Aorta (tissue), 5 donors: ENCODE results near the gene NLRX1. TPM values are rescaled to one million over a fixed set of nuclear protein-coding genes. Genes with fewer than 3 reads are reported as not detected.
A peak's percentile ranks its signal among the peaks of the same experiment; 100 is the strongest.
"Not testable (repeated sequence)": the region's sequence is repeated elsewhere in the genome, so short reads cannot be mapped to it uniquely, and the experiment has no call there.

Source experiments
- ATAC-seq: fragments of 200-7000 bp; cut with Tn5 transposase; one replicate; pipeline ENCODE4 v1.9.1; 2022; ENCODE audit warnings: moderate library complexity; ENCODE audit not compliant: low FRiP score
- DNase-seq, 2 donors: peaks; one replicate each; pipeline ENCODE4 v3.0.0-alpha.2; 2020
- H3K27ac ChIP-seq, 2 donors: one replicate each; pipeline ENCODE4 v1.5.1; 2013; ENCODE audit warnings: low read length in 2 of 2, mild to moderate bottlenecking in 2 of 2, moderate library complexity in 2 of 2, control low read depth in 1 of 2, inconsistent platforms in 1 of 2, low read depth in 1 of 2
- H3K27me3 ChIP-seq, 2 donors: one replicate each; pipeline ENCODE4 v1.6.1; 2013; ENCODE audit warnings: control low read depth in 1 of 2, low read length in 1 of 2, mild to moderate bottlenecking in 1 of 2, moderate library complexity in 1 of 2; ENCODE audit not compliant: insufficient read depth in 2 of 2, control insufficient read depth in 1 of 2
- H3K36me3 ChIP-seq, 2 donors: one replicate each; pipeline ENCODE4 v1.6.1; 2013; ENCODE audit warnings: control low read depth in 1 of 2, low read length in 1 of 2, mild to moderate bottlenecking in 1 of 2; ENCODE audit not compliant: insufficient read depth in 2 of 2, control insufficient read depth in 1 of 2
- H3K4me1 ChIP-seq, 2 donors: one replicate each; pipeline ENCODE4 v1.6.1; 2013; ENCODE audit warnings: low read length in 2 of 2, control low read depth in 1 of 2, mild to moderate bottlenecking in 1 of 2, moderate library complexity in 1 of 2; ENCODE audit not compliant: insufficient read depth in 2 of 2, control insufficient read depth in 1 of 2
- H3K4me3 ChIP-seq, 2 donors: one replicate each; pipeline ENCODE4 v1.5.1; 2013; ENCODE audit warnings: low read length in 2 of 2, control low read depth in 1 of 2, mild to moderate bottlenecking in 1 of 2
- H3K9me3 ChIP-seq: one replicate; pipeline ENCODE4 v1.6.1; 2013; ENCODE audit warnings: mild to moderate bottlenecking, low read length; ENCODE audit not compliant: control insufficient read depth
- WGBS, 2 donors: extraction: QIAGEN DNeasy Blood & Tissue Kit; methylation state at CpG; one replicate each; pipeline ENCODE4 v1.1.7; 2013; 5-methylcytosine and 5-hydroxymethylcytosine counted together
- intact Hi-C, 2 donors: fragments of 100-400 bp; cut with DNase I; formaldehyde crosslinking; loops; one replicate each; pipeline versions ENCODE4 v1.14.2 to v1.15.0; 2022
- polyA plus RNA-seq, 2 donors: library from polyadenylated mRNA; stranded (reverse); fragments of 200-250 nt; gene quantifications; one replicate each; pipeline ENCODE4 v1.2.3, GENCODE V29; 2013
- total RNA-seq, 2 donors: library from RNA; stranded (reverse); fragmentation: NEBNext Ultra II Directional; extraction: Animal tissue kit (Norgen Biotek cat#: 25700); gene quantifications; one replicate each; pipeline ENCODE4 v1.2.1, GENCODE V29; 2021
- donor health status: healthy with polysubstance abuse.
- donor health status: Bipolar disorder and iron deficiency.
- donor health status: DM: no; HTN: no; CAD: no.
- donor health status: DM: no; HTN: no; CAD: no.
- donor health status: DM: yes; HTN: yes; CAD: no.

The NLRX1 gene
- total and polyA plus RNA-seq, 4 donors: 5.9 to 17.3 (median 10.9) TPM

DNA sequence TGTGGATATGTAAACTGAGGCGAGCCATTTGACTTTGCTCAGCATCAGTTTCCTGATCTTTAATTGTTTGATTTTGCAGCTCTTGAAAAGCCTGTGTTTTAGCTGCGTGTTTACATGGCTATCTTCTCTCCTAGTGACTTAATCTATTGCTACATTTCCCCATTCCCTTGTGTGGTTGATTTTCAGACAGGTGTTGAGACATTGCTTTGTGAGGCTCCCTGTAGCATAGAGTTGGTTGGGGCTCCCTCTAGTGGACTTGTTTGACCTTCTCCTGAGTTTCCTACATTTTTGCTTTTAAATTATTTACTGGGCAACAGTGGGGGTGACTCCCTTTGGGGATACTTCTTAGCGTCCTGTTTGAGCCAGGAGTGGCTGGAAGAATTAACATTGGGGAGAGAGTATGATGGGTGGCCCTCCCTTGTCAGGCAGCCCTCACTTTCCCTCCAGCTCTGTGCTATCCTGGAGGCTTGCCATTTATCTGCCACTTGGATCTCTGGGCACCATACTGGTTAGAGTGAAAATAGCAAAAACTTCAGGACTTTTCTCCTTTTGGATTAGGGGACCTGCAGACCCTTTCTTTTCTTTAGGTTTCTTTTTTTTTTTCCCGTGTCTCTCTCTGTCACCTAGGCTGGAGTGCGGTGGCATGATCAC is 28.4 kb downstream of the NLRX1 start:
- intact Hi-C loops: loop anchor here (5.0 to 10.0 kb wide), 4 partner anchors 50 to 125 kb away; partner anchors contain the start of gene ABCG4 (in 2 of the 2)

DNA sequence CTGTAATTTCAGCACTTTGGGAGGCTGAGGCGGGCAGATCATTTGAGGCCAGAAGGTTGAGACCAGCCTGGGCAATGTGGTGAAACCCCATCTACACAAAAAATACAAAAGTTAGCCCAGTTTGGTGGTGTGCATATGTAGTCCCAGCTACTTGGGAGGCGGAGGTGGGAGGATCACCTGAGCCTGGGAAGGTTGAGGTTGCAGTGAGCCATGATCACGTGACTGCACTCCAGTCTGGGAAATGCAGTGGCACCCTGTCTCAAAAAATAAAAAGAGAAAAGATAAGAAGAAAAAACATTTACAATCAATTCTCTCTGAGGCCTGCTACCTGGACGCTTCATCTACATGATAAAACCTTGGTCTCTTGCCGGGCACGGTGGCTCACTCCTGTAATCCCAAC is 30.4 kb downstream of the NLRX1 start:
- no peak for ATAC-seq

More for the DNA sequence above, 28.4 kb downstream of the NLRX1 start:
- H3K9me3 ChIP-seq: no peaks in the 10 kb centered on the region
- no peak overlapping the region for H3K4me3 ChIP-seq
- no peaks in the 10 kb centered on the region for H3K36me3 ChIP-seq
- H3K27ac ChIP-seq: no peak overlapping the region
- no peaks in the 10 kb centered on the region for H3K4me1 ChIP-seq
- DNase-seq: no peak
- no peaks in the 10 kb centered on the region for H3K27me3 ChIP-seq
- 41 to 45% methylated on average over 5 of the region's 5 CpGs for WGBS, 2 donors
- peak; percentile 85 for ATAC-seq

DNA sequence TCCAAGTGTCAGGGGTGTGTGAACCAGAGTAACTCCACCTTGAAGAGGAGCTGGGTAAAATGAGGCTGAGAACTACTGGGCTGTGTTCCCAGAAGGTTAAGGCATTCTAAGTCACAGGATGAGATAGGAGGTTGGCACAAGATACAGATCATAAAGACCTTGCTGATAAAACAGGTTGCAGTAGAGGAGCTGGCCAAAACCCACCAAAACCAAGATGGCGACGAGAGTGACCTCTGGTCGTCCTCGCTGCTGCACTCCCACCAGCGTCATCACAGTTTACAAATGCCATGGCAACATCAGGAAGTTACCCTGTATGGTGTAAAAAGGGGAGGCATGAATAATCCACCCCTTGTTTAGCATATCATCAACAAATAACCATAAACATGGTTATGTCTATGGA is 32.7 kb downstream of the NLRX1 start:
- H3K4me1 ChIP-seq, intact Hi-C loops, H3K27me3 ChIP-seq, H3K4me3 ChIP-seq, ATAC-seq, H3K27ac ChIP-seq, H3K9me3 ChIP-seq, H3K36me3 ChIP-seq: not testable (repeated sequence)
- DNase-seq: peak in 1 of 2 donors; percentile 10
- WGBS, 2 donors: 86 to 87% methylated on average over 5 of the region's 5 CpGs

More for the DNA sequence above, 30.4 kb downstream of the NLRX1 start:
- no peak overlapping the region for H3K27ac ChIP-seq
- H3K4me1 ChIP-seq: no peaks in the 10 kb centered on the region
- 83 to 86% methylated on average over 6 of the region's 6 CpGs for WGBS, 2 donors
- H3K4me3 ChIP-seq: no peak overlapping the region
- DNase-seq: peak in 1 of 2 donors; percentile 27
- intact Hi-C loops: loop anchor here (5.0 to 10.0 kb wide), 4 partner anchors 52 to 123 kb away; partner anchors contain the start of gene ABCG4 (in 2 of the 2)
- H3K36me3 ChIP-seq: no peaks in the 10 kb centered on the region
- no peaks in the 10 kb centered on the region for H3K9me3 ChIP-seq
- H3K27me3 ChIP-seq: no peaks in the 10 kb centered on the region

DNA sequence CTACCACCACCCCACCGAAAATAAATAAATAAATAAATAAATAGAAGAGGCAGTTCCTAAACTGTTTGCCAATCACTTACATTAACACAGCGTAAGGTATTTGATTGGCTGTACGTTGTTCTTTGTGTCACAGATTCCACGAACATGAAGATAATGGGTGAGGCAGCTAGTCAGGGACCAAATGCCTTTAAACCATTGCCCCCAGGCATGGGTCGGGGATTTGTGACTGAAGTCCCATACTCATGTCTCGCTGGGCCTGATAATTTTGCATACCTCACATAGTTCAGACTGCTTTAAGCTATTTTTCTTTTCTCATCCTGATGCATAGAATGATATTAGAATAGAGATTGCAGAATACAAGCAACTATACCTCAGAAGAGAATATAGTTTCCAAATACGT is 34.0 kb downstream of the NLRX1 start:
- intact Hi-C loops: no loop called here
- no peak overlapping the region for H3K27ac ChIP-seq
- ATAC-seq: no peak
- 87 to 88% methylated on average over 7 of the region's 7 CpGs for WGBS, 2 donors
- no peaks in the 10 kb centered on the region for H3K4me1 ChIP-seq
- H3K4me3 ChIP-seq: no peak overlapping the region
- H3K9me3 ChIP-seq: no peaks in the 10 kb centered on the region
- no peaks in the 10 kb centered on the region for H3K27me3 ChIP-seq
- no peak for DNase-seq
- H3K36me3 ChIP-seq: no peaks in the 10 kb centered on the region

DNA sequence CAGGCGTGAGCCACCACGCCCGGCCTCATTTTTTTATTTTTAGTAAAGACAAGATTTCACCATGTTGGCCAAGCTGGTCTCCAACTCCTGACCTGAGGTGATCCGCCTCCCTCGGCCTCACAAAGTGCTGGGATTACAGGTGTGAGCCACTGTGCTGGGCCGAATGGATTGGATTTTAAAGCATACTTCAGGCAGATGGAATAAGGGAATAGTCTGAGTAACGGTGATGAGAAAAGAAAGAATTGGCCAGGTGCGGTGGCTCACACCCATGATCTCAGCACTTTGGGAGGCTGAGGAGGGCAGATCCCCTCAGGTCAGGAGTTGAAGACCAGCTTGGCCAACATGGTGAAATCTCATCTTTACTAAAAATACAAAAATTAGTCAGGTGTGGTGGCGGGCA is 35.5 kb downstream of the NLRX1 start:
- Histone ChIP-seq H3K9me3 (no peaks in the 10 kb centered on the region), H3K4me3 (no peak overlapping the region), H3K27ac (no peak overlapping the region), H3K4me1 (peaks cover 0 to 2% of the 10 kb centered on the region in 2 donors), H3K36me3 (no peaks in the 10 kb centered on the region), H3K27me3 (no peaks in the 10 kb centered on the region)
- 95 to 96% methylated on average over 9 of the region's 9 CpGs for WGBS, 2 donors
- intact Hi-C loops: no loop called here
- ATAC-seq (no peak), DNase-seq (peak in 1 of 2 donors; percentile 25)

DNA sequence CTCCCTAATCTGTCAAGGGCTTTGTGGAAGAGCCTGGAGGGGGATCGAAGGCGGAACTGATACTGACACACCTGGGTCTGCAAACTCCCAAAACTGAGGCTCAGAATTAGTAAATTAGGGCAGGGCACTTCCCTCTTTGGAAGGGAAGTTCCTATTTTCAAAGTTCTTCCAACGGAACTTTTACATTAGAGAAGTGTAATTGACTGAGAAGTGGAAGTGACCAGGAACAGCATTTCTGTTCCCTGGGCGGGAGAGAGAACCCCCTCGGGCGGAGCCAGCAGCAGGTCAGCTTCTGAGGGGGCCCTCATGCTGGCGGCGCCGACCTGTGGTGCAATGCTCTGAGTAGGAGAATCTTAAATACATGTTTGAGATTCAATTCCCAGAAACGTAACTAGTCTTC is 36.6 kb downstream of the NLRX1 start:
- ATAC-seq (no peak), DNase-seq (peak in 1 of 2 donors; percentile 77)
- Histone ChIP-seq H3K4me3 (no peak overlapping the region), H3K36me3 (no peaks in the 10 kb centered on the region), H3K27me3 (no peaks in the 10 kb centered on the region), H3K9me3 (no peaks in the 10 kb centered on the region), H3K4me1 (peaks cover 0 to 2% of the 10 kb centered on the region in 2 donors), H3K27ac (no peak overlapping the region)
- 68 to 69% methylated on average over 10 of the region's 10 CpGs for WGBS, 2 donors
- intact Hi-C loops: loop anchor here (5.0 kb wide), 2 partner anchors 77 to 117 kb away; no protein-coding TSS in a partner anchor

DNA sequence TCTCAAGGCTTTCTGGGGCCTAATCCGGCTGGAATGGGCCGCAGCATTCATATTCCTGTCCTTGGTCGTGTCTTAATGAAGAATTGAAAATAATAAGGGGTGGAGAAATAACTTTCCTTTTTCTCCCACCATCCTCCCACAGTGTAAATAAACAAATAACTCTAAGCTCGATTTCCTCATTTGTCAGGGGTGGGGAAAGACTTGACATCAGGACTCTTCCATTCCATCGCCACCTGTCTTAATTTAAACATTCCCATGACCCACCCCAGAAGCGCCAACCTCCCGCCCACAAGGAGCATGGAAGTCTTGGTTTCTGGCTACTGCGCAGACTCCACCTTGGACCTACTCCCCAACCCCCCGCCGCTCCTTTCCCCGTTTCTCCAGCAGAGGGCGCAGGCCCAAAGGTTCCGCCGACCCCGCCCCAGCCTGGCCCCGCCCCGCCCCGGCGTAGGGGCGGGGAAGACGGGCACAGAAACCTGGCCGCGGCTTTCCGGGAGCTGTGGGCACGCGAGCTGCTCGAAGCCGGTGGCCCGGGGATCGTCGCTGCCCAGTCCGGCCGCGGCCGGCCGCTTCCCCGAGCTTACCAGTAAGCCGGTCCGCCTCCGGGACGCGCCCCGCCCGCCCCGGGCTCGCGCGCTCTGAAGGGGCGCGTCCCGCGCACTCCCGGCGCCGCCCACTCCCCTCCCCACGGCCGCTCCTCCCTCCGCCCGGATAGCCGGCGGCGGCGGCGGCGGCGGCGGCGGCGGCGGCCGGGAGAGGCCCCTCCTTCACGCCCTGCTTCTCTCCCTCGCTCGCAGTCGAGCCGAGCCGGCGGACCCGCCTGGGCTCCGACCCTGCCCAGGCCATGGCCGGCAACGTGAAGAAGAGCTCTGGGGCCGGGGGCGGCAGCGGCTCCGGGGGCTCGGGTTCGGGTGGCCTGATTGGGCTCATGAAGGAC is 37.3 kb downstream of the NLRX1 start, which contains the start of gene CBL:
Gene CBL, plus strand, starts transcription at position 766 of the 937 bp plus-strand sequence. Its CDS starts 79 bp downstream, at position 845.
- no peaks in the 10 kb centered on the region for H3K9me3 ChIP-seq
- WGBS, 2 donors: 0% methylated on average over 27 to 88 of the region's 88 CpGs
- peak within 1 kb of the TSS; percentile 32 to 91 for H3K27ac ChIP-seq
- no peaks in the 10 kb centered on the region for H3K36me3 ChIP-seq
- intact Hi-C loops: loop anchor here (5.0 kb wide), 2 partner anchors 76 to 116 kb away; no protein-coding TSS in a partner anchor
- ATAC-seq: peak; percentile 98
- peaks cover 0 to 2% of the 10 kb centered on the region in 2 donors for H3K4me1 ChIP-seq
- peak; percentile 97 to 99 for DNase-seq
- H3K4me3 ChIP-seq: peak within 1 kb of the TSS; percentile 85 to 99
- no peaks in the 10 kb centered on the region for H3K27me3 ChIP-seq

DNA sequence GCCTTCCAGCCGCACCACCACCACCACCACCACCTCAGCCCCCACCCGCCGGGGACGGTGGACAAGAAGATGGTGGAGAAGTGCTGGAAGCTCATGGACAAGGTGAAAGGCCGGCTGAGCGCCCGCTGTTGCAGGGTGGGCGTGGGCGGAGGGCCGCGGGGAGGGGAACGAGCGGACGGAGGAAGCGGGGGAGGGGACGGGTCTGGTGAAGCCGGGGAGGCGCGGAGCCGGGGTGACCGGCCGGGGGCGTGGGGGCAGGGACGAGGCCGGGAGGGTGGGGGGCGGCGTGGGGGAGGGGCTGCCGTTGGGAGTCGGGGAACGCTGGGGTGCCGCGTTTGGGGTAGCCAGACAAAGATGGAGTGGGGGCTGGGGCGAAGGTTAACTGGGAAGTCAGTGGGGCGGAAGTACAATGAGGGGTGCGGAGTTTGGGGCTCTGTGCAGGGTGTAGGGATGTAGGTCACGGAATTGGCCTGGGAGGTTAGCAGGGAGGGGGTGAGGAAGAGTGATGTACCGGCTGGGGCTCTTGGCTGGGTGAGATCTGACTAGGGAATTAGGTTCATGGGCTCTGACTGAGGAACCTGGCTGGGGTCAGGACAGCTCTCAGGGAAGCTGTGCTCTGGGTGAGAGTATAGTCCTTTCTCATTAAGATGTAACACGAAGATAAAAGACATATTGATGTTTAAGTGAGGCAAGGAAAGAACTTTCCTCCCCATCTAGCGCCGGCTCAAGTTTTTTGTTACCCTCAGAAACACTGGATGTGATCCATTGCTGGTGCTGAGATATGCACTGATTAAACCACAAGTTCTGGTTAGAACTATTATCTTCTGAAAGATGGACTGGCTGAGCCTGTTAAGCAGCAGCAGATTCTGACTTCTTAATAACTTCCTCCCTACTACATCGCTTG is 38.2 kb downstream of the NLRX1 start:
- intact Hi-C loops: loop anchor here (5.0 kb wide), 2 partner anchors 76 to 116 kb away; no protein-coding TSS in a partner anchor
- Histone ChIP-seq H3K4me3 (peak overlapping the region; percentile 85 to 99), H3K9me3 (no peaks in the 10 kb centered on the region), H3K27me3 (no peaks in the 10 kb centered on the region), H3K27ac (peak overlapping the region; percentile 32 to 77), H3K4me1 (peaks cover 0 to 2% of the 10 kb centered on the region in 2 donors), H3K36me3 (no peaks in the 10 kb centered on the region)
- 1 to 2% methylated on average over 38 to 41 of the region's 41 CpGs for WGBS, 2 donors
- ATAC-seq: peak; percentile 49
- DNase-seq: peak in 1 of 2 donors; percentile 88
